Panc1 (cell line): ENCODE data around the gene EML5.

ENCODE experiments used
- CTCF ChIP-seq: fragments of 450-650 bp; IDR thresholded peaks from 2 replicates; pipeline ENCODE4 v1.5.1; 2017; ENCODE audit warnings: mild to moderate bottlenecking
- SIN3A ChIP-seq: IDR thresholded peaks from 2 replicates; pipeline ENCODE4 v1.6.1; 2012; ENCODE audit warnings: low read depth, mild to moderate bottlenecking, low read length, moderate library complexity, borderline replicate concordance; ENCODE audit not compliant: insufficient read depth

GRCh38 chr14:88824314-88825077, 31.7 kb upstream of the EML5 start, which contains the start of gene TTC8:
- TF ChIP-seq SIN3A (no peak), CTCF (no peak)
